GM19328 (cell line): ENCODE results near the gene TFCP2L1.

Experiments
- ATAC-seq: cut with Tn5 transposase; IDR thresholded peaks from one replicate; pipeline ENCODE4 v1.9.1; 2021; ENCODE audit warnings: mild to moderate bottlenecking, moderate library complexity; ENCODE audit not compliant: unreplicated experiment

The TFCP2L1 gene

DNA sequence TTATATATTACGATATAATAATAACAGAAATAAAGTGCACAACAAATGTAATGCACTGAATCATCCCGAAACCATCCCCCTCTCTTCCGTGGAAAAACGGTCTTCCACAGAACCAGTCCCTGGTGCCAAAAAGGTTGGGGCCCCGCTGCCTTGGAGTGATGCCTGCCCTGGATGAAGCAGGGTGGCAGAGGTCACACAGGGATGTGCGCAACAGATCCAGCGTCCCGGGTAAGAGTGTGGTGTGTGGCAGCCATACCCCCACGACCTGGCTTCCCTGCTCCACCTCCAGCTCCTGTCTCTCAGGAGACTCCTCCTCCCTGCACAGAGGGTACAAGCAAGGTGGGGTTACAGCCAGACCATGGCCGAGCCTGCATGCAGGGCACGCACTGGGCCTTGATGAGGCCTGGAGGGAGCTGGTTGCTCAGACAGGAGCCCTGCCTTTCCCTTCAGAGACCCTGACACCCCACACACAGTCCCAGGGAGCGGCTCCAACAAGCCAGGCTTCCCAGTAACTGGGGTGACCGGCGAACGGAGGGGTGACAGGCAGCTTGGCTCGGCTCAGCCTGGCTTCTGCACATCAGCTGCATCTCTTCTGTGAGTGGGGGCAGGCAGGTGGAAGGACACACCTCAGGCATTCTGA, 41.1 kb downstream of the TFCP2L1 start:
- no peak for ATAC-seq

DNA sequence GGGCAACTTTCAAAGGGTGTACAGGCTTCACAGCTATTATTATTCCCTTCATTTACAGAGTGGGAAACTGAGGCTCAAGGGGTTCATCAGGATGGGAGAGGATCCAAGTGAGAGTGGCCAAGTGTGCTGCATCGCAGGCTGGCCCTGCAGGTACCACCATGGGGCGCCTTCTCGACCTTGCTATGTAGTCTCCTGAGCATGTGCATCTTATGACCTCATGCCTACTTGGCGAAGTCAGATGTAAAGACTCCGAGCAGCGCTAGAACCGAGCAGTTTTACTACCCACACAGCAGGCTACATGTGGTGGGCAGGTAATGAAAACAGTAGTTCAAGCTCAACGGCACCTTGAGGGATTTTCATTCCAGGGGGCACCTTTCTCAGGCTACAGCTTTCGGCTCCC, 42.0 kb downstream of the TFCP2L1 start:
- ATAC-seq, result no peak

DNA sequence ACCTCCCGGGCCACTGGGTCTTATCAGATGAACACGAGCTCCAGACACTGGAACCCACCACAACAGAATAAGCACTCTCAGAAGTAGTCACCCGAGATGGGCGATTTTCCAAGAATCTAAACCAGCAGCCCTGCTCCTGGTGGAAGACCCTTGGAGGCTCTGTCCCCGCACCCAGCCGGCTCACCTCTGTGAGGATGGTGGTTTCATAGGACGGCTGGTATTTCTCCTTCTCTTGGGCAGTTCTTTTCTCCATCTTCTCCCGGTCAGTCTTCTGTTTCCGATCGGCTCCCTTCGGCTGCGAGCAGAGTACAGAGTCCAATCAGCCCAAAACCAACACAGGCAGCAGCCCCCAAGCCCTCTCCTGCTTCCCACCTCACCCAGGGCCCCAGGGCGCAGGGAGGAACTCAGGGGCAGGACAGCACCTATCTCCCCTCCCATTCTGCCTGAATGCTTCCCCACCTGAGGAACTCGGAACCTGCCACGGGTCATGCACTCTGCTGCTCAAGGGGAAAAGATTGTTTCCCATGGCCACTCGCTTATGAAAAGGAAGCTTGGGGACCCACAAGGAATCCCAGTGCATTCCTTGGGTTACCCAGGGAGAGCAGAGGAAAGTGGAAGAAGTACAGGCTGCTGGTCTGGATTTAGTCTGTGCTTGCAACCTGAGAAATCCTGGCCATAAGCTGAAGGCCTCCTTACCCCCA, 42.7 kb downstream of the TFCP2L1 start:
- ATAC-seq, result no peak

DNA sequence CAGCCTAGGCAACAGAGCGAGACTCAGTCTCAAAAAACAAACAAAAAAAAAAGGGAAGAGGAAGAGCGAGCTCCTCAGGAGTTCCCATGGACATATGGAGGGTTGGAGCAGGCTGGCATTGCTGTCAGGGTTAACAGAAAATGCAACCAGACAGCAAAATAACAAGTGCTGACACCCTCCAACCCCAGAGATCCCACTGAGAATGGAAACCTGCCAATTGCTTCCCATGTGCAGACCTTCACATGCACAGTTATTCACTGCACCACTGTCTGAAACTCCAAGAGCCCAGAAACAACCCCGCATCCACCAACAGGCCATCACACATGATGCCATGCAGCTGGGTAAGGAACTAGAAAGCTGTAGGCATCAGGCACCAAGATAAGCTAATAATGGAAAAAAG, 43.5 kb downstream of the TFCP2L1 start:
- no peak for ATAC-seq

DNA sequence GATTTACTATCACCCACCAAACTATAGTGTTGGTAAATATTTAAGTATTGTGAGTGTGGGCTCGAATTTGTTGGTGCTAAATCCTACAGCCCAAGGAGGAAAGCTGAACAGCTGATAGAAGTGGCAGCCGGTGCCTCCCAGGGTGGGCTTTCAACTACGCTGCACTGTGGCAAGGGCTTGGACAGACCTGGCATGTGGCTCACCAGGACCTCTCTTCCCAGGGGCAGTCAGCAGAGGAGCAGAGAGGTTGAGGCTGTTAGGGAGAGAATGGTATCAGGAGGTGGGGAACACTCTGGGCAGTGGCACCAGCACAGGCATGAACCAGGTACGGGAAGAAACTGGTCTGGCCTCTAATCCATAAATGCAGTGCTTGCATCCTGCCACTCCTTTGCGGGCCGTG, 44.6 kb downstream of the TFCP2L1 start:
- no peak for ATAC-seq

DNA sequence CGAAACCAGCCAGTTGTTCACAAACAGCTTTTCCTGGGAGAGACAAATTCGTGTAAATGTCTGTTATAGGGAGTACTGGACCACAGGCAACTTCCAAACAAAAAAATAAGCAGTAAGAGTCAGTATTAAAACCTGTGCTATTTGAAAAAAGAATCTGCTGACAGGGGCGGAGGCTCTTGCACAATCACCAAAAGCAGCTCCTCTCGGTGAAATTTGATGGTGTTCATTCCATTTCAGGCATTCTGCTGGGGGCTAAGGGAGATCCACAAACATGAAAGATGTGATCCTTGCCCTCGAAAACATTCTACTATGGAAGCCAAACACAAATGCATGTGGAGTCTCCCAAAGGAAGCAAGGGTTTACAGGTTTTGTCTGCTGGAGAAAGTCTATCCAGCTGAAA, 45.0 kb downstream of the TFCP2L1 start:
- no peak for ATAC-seq

DNA sequence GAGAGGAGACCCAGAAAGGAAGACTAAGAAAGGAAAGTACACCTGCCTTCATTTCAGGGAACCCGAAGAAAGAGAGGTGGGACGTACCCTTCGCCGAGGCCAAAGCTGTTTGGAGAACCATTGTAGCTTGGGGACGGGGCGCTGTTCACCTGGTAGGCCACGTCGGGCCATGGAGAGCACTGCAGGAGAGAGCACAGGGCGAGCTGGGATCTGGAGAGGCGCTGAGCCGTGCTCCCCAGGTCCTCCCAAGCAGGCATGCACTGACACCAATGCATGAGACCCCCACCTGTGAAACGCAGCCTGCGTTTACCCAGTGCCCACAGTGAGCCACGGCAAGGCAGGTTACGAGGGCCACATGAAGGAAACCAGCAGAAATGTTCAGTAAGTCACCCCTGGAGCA, 45.5 kb downstream of the TFCP2L1 start:
- no peak for ATAC-seq

DNA sequence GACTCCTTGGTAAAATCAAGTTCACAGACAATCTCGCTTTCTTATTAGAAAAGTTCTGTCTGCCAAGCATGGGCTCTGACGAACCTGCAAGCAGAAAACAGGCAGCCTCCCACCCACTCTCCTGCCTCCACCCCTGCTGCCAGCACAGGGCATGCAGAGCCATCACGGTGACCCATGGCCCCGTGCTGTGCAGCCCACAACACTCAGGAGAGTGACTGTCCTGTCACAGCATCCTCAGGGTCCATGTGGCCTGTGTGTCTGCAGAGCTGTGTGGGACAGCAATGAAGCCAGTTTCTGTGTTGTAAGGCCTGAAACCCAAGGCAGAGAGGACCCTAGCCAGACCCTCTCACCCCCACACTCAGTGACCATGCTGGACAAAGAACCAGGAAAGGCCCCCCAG, 46.2 kb downstream of the TFCP2L1 start:
- ATAC-seq, result no peak

DNA sequence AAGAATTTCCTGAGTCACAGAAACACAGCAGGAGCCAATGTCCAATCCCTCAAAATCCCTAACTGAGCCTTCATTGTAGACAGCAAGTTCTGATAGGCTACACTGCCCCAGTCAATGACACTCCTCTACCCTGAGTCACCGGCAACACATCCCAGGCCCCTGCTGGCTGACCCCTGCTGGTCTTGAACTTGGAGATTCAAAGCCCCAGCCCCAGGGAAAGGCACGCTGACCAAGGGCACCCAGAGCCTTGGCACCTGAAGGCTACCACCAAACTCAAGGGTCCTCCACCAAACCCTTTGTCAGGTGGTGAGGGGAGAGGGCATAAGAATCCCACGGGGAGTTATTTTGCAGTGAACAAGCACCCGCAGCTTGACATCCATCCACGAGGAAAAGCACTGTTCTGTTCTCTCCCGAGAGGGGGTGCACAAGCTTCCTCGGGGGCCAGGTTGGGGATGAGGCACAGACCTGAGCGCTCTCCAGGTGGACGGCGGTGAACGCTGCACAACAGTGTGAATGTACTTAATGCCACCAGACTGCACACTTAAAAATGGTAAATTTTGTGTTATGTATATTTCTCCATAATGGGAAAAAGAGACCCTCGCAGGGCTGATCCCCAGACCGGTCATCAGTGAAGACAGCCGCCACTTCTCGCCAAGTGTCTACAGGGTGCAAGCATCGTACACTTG, 46.9 kb downstream of the TFCP2L1 start:
- ATAC-seq, result no peak

DNA sequence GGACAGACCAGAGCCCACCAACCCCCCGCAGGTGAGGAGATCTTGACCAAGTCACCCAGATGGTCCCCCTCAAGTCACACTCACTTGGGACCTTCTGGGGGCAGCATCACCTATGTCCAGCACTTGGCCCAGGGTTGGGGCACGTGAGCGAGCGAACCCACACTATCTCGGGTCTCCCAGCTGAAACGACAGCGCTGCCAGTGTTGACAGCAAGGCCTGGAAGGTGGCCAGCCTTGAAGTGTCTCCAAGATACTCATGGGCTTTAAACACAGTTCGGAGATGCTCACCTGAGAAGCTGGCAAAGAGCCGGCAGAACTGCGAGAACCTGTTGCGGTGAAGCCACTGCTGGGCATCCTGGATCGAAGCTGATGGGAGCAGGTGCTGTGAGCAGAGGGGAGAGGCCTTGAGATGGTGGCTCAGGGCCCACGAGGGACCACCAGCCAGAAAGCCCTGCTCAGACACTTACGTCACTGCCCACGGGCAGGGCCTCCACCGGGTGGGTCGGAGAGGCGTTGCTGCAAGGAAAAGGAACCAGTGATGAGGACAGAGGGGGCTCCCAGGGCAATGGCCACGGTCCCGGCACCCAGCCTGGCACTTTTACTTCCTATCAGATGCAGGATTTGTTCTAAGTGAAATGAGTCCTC, 47.5 kb downstream of the TFCP2L1 start:
- ATAC-seq, result no peak

DNA sequence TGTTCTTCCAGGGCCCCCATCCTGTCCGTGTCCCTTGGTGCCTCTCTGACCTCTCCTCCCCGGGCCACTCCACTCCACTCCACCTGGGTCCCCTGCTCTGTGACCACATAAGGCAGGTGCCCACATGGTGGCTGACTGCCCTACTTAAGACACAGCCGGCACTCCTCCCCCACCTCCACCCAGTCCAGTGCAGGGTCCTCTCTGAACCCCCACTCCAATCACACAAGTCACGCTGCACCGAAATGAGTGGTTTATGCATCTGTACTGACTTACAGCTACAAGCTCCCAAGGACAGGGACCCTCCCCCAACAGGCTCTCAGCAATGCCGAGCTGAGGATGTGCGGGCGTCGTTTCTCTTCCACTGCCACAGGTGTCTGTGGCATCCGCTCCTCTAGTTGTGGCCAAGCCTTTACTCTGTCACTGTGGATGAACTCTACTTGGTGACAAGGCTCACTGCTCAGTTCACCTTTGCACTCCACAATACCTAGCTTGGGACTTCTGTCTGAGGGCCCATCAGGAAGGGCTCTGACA, 48.3 kb downstream of the TFCP2L1 start:
- ATAC-seq, result no peak

DNA sequence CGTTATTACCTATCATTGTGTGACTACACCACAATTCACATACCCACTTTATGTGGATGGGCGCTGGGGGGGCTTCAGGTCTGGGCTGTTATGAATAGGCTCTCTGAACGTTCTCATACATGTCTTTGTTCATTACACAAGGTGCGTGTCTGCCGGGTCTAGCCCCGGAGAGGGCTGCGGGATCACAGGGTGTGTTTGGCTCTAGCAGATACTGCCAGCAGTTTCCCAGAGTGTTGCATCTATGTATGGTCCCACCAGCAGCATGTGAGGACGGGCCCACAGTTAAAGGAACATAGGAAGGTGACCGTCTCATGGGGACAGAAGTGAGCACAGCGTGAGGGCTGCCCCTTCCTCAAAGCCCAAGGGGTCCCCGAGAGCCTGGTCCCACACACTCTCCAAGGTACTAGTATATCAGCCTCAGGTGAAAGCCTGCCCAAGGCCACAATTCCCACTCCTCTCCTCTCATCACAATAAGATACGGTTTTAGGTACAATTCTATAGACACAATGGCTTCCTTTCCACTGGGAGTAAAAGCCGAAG, 48.8 kb downstream of the TFCP2L1 start:
- no peak for ATAC-seq

DNA sequence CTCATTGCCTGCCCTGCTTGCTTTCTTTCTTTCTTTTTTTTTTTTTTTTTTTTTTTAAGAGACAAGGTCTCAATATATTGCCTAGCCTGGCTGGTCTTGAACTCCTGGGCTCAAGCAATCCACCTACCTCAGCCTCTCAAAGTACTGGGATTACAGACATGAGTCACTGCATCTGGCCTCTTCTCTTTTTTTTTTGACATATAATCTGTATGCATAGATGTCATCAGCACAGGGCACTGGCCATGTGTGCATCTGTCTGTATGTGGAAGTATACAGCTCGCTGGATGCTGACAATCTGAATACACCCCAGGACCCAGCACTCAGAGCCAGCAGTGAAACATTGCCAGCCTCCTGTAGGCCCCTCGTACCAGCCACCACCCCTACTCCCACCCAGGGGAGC, 49.5 kb downstream of the TFCP2L1 start:
- ATAC-seq, result no peak

DNA sequence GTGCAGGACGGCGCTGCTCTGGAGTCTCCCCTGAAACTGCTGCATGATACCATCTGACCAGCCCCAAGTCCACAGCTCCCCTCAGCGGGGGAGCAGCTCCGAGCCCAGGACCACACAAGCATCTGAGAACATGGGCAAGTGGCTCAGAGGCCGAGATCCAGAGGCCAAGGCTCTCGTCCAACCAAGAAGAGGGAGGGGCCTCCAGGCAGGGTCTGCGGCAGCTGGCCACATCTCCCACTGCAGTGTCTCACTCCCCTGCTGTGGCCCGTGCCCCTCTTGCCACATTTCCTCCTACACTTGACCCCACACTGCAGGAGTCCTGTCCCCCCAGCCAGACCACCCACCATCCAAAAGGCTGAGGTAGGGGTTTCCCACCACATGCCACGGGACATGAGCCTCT, 50.2 kb downstream of the TFCP2L1 start:
- ATAC-seq, result no peak

DNA sequence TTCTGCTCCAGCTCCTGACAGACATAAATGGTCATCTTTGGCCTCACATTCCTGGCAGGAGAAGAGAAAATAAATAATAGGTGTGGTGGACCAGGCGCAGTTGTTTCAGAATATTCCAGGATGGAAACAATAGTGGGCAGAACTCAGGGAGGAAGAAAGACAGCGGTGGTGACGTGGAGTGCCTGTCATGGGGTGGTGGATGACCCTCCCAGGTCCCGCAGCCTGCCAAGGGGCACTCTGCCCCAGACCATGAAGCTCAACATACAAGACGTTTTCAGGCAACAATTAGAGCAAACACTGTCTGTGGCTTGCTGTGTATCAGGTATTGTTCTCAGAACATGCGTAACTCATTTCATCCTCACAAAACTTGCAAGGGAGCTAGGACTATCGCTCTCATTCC, 50.9 kb downstream of the TFCP2L1 start:
- no peak for ATAC-seq

DNA sequence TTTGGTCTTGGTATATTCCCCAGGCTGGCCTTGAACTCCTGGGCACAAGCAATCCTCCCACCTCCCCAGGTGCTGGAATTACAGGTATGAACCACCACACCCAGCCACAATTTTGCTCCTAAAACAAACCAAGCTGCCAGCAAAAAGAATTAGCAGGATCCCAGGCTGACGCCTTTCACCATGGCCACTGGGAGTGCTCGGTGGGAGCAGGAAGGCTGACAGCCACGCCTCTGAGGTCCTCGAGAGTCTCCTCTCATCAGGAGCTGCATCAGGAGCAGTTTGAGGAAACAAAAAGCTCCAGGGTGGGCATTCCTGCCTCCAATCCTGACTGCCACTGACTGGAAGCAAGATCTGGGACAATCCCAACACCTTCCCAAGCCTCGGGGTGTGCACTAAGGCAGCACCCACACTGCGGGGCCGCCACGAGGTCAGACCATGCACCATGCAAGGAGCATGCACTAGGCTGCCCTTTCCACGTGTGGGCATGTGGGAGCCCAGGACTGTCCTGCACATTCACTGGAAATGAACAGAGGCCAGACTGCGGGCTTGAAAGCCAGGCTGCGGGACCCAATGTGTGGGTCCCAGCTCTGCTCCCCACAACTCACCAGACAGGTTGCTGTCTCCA, 51.4 kb downstream of the TFCP2L1 start:
- ATAC-seq, result no peak

DNA sequence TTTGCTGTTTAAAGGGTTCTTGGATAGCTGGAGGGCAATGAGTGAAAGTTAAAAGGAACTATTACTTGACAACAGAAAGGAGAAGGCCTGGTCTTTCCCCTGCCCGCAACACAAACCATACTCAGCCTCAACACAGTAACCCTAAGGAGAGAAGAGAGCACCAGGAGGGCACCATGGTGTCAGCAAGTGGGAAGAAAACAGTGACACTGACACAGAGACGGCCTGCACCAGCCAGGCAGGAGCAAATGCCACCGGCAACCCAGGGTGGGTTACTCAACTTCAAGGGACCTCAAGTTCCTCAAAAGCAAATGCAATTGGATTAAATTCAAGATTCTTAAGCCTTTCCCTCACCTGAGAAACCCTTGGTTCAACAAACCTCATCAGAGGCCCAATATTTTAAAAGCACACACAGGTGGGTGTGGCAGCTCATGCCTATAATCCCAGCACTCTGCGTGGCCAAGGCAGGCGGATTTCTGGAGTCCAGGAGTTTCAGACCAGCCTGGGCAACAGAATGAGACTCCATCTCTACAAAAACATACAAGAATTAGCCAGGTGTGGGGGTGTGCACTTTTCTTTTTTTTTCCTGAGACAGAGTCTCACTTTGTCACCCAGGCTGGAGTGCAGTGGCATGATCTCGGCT, 52.3 kb downstream of the TFCP2L1 start:
- no peak for ATAC-seq

DNA sequence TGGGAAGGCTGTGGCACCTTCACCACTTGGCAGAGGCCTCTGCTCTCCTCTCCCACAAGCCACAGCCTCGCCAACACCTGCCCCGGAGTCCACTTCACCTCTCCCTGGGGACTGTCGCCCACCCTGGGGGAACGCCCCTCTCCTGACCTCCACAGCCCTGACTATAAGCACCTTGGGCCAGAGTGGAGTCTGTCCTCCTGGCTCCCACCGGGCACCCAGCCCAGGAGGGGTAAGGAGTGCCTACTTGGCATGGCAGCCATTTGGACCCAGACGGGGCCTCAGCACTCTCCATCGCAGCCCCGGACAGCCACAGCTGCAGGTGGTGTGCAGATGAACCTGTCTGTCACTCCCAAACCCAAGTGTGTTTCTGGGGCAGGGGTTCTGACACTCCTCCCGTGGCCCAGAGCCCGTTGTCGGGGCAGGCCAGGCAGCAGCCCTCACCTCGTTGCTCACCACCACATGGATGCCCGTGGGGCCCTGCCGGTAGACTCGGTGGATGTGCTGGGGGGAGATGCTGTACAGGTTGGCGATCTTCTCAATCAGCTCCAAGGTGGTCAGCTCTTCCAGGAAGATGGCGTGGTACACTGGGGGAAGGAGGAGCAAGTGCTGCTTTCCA, 53.5 kb downstream of the TFCP2L1 start:
- ATAC-seq, result no peak

DNA sequence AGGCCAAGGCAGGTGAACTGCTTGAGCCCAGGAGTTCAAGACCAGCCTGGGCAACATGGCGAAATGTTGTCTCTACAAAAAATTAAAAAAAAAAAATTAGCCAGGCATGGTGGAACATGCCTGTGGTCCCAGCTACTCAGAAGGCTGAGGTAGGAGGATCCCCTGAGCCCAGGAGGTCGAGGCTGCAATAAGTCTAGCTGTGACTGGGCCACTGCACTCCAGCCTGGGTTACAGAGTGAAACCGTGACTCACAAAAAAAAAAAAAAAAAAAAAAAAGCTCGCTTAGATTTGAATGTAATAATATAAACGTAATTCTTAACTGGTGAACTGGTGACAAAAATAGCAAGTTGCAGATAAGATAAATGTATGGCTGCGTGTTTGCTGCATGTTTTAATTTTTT, 56.5 kb downstream of the TFCP2L1 start:
- no peak for ATAC-seq
